Caki2 (cell line): ENCODE measurements around the gene SUPT20HL1. TPM values are rescaled to one million over a fixed set of nuclear protein-coding genes. Genes with fewer than 3 reads are reported as not detected.
"Not testable (repeated sequence)": the region's sequence is repeated elsewhere in the genome, so short reads cannot be mapped to it uniquely, and the experiment has no call there.

ENCODE experiments used
- DNase-seq: peaks from one replicate; pipeline ENCODE4 v3.0.0-alpha.2; 2015; ENCODE audit warnings: low read depth
- in situ Hi-C: cut with HindIII; loops from 2 replicates; pipeline ENCODE4 v1.10.0; 2016; ENCODE audit warnings: low sequenced_read_pairs, low pct_unique_long_range_greater_than_20kb, mixed read lengths
- total RNA-seq: library from RNA; depleted of rRNA; stranded (reverse); fragments of >200 nt; shearing (Covaris generic); gene quantifications from 2 replicates; pipeline ENCODE4 v1.2.3, GENCODE V29; 2014; ENCODE audit warnings: low replicate concordance; rRNA removed

SUPT20HL1 gene
- total RNA-seq, 1 experiment from 2014 or later: not detected

- in situ Hi-C loops, DNase-seq: not testable (repeated sequence)
These were observed 21.9 kb downstream of the SUPT20HL1 start for GRCh38 chrX:24382315-24382714.

- no peak for DNase-seq
- in situ Hi-C loops: no loop called here
These were observed 27.3 kb downstream of the SUPT20HL1 start for GRCh38 chrX:24387724-24388123.

DNA sequence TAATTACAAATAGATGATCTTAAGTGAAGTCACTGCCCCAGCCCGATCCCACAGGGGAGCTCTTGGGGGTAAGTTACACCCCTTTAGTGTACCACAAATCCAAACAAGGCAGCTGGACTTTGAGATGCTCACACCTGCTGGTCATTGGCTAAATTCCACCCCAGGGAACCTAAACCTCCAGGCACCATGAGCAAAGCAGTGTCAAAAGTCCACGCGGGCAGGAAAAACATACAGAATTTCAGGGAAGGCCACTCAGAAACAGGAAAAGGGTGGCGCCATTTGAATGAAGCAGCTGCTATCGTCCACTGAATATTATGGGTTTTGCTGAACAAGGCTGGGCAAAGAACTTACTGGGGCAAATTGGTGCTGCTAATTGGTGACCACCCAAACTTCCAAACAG, 30.9 kb downstream of the SUPT20HL1 start:
- in situ Hi-C loops: no loop called here
- no peak for DNase-seq

DNA sequence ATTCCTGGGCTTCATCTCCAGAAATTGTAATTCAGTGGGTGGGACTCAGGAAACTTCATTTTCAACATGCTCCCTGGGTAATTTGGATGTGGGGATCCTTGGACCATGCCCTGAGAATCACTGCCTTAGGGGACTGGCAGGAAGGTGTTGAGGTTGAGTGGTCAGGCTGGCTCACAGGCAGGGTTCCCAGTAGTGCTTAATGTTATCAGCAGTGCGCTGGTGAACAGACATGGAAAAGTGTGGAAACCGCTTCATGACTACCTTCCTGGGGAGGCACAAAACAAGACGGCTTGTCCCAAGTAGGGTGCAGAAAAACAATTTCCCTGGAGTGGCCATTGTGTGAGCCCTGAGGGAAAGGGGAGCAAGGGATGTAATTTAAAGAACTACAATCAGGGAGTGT, 31.4 kb downstream of the SUPT20HL1 start:
- DNase-seq: no peak
- in situ Hi-C loops: no loop called here

DNA sequence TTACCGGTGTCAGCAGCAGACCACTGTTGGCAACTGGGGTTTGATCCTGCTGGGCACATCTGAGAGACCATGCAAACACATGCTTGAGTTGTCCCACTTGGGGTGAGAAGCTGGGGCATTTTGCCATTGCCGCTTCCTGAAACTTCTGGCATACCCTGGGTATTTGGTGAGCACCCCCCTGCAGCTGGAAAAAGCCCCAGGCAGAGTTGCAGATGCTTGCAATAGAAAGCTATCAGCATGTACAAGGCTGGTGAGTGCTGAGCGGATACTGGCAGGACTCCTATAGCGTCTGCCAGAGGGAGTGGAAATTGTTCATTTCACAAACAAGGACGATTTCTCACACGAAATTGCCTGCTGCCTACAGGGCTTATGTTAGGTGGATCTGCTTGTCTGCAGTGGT, 32.3 kb downstream of the SUPT20HL1 start:
- in situ Hi-C loops: no loop called here
- DNase-seq: no peak

DNA sequence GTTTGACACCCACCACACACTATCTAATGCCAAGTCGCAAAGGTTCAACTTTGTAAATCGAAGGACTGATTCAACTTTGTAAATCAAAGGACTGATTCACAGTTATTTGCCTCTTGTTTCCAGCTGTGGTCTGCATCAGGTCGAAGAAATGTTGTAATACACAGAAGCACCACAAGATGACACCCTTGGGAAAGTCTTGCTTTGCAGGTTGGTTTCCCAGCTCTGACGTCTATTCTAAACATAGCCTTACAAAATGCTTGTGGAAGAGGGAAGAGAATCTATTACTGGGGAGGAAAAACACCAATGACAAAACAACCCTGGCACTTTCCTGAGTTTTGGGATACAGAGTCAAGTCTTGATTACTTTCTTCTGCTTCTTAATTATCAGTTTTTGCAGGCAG, 35.3 kb downstream of the SUPT20HL1 start:
- in situ Hi-C loops: no loop called here
- peak; percentile 60 for DNase-seq

DNA sequence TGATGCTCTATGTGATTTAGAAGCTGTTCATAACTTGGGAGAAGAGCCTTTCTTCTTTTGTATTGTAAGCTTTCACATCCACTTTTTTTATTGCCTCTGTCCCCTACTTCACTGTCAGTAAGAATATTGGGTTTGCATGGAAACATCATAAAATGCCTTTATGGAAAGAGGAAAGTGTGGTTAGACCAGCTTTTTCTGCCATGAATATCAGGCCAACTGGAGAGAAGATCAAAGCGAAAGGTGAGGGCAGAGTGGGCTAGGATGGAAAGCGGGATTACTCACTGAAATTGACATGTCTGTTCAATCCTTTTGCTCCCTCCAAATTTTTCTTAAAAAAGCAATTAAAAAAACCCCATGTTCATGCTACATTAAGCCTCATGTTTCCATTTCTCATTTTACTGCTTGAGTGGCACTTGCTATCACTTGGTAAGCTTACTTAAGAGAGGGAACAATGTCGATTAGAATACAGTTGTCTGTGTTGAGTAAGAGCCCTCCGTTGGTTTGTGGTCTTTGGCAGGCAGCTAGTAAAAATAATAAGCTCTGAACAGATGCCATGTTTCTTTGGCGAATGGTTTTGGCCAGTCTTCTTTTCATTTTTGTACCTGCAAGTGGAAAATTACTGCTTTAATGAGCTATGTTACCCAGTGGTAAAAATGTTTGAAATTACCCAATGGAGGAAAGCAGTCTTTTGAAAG, 35.9 kb downstream of the SUPT20HL1 start:
- peak; percentile 62 for DNase-seq
- in situ Hi-C loops: no loop called here

DNA sequence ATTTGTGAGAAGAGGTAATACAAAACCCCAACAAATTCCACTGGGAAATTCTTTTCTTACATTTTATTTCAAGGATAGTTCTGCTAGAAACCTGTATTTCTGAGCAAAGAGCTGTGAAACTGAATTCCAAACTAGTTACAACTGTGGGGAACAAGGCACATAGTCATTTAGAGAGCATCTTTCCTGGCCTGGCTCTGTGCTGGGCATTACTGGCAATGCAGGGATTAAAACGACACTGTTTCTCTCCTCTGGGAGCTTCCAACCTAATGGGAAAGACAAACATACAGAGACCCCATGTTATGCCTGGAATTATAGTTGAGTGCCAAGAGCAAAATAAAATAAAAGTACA, 36.5 kb downstream of the SUPT20HL1 start:
- DNase-seq: no peak
- in situ Hi-C loops: no loop called here

- in situ Hi-C loops: no loop called here
- DNase-seq: no peak
These were observed 38.3 kb downstream of the SUPT20HL1 start for GRCh38 chrX:24398766-24399165.

DNA sequence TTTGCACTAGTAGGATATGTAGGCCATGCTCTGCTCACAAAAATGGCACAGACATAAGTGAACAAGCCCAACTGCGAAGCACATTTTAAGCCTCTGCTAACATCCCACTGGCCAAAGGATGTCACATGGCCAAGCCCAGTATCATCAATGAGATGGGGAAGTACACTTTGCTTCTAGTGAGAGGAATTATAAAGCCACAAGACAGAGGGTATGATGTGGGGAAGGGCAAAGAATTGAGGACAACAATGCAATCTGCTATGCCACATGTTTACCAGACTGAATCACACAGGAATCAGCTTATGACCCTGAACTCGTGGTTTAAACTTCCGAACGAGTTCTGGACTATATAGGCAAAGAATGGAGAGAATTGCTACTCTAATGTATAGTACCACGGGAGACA, 39.1 kb downstream of the SUPT20HL1 start:
- in situ Hi-C loops: no loop called here
- DNase-seq: no peak

DNA sequence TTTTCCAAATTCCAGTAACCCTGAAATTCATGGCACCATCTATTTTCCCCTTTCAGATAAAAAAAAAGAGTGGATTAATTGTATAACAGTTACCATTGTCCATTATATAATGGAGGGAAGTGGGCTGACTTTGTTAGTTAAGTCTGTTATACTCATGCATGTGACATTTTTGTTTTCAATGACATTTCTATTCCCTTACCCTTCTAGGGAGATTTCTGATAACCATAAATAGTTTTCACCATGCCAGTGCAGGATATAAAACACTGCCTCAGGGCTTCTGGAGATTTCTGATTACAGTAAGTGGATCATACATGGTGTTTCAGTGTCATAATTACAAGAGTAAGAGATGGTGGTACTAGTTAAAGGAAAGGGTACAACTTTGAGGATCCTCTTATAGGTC, 45.5 kb downstream of the SUPT20HL1 start:
- in situ Hi-C loops: no loop called here
- no peak for DNase-seq

Other genes starting within 250 kb of the SUPT20HL1 start
- 7.2 and 12.2 TPM in 2 replicates for gene ZFX, start 210.9 kb upstream of the SUPT20HL1 start, total RNA-seq
- not detected in 2 replicates for gene SUPT20HL2, start 46.6 kb upstream of the SUPT20HL1 start, total RNA-seq
- gene PDK3, start 104.6 kb downstream of the SUPT20HL1 start, total RNA-seq: 19.3 and 21.1 TPM in 2 replicates